WI38 (cell line): ENCODE results near the gene MDC1.
"Not testable (repeated sequence)": the region's sequence is repeated elsewhere in the genome, so short reads cannot be mapped to it uniquely, and the experiment has no call there.

Experiments used
- H3K4me3 ChIP-seq: 2 replicates; pipeline ENCODE4 v1.5.1; 2011; ENCODE audit warnings: low read depth, mild to moderate bottlenecking, control low read depth, low read length
- CTCF ChIP-seq: IDR thresholded peaks from 2 replicates; pipeline ENCODE4 v1.5.1; 2012; ENCODE audit warnings: low read depth, mild to moderate bottlenecking, control low read depth, low read length

The MDC1 gene

GRCh38 chr6:30760549-30760948 lies 43.5 kb upstream of the MDC1 start:
- no peak for TF ChIP-seq CTCF

GRCh38 chr6:30759575-30760239 lies 42.6 kb upstream of the MDC1 start:
- no peak overlapping the region for H3K4me3 ChIP-seq
- no peak for TF ChIP-seq CTCF

More at GRCh38 chr6:30760549-30760948, 43.5 kb upstream of the MDC1 start:
- no peak overlapping the region for H3K4me3 ChIP-seq

GRCh38 chr6:30757261-30757904 lies 40.3 kb upstream of the MDC1 start:
- H3K4me3 ChIP-seq = no peak overlapping the region
- no peak for TF ChIP-seq CTCF

- not testable (repeated sequence) for H3K4me3 ChIP-seq
Measured at GRCh38 chr6:30756405-30757003, 39.4 kb upstream of the MDC1 start.

- H3K4me3 ChIP-seq = no peak overlapping the region
- no peak for TF ChIP-seq CTCF
Measured at GRCh38 chr6:30754631-30755030, 37.5 kb upstream of the MDC1 start.

- no peak for TF ChIP-seq CTCF
- H3K4me3 ChIP-seq = peak overlapping the region; percentile 22; the same call in 1 of the 2 replicates
Measured at GRCh38 chr6:30752157-30752927, 35.3 kb upstream of the MDC1 start.

GRCh38 chr6:30750379-30750668 lies 33.2 kb upstream of the MDC1 start:
- no peak overlapping the region for H3K4me3 ChIP-seq
- TF ChIP-seq CTCF = no peak
